ENCODE results near the gene MUSTN1. TPM values are rescaled to one million over a fixed set of nuclear protein-coding genes. Genes with fewer than 3 reads are reported as not detected.

The MUSTN1 gene
- total RNA-seq, 1 donor from 2014 or later: not detected

DNA sequence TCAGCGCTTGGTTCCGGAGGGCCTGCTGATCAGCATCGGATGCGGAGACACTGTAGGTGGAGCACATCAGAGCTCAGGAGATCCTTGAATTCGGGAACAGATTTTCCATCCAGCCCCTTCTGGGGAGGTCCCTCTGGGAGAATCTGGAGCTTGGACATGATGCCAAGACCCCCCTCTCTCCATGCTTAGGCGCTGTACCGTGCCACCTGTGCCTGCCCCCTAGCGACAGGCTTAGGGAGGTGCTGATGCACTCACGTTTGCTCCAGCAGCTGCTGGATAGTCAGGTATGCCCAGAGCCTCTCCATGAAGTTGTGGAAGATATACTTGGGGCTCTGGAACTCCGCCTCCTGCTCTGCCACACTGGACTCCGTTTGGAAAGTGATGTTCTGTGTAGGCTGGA is 14.1 kb downstream of the MUSTN1 start:
- H4K20me1 ChIP-seq (ENCODE audit: insufficient read depth, low read length): no peaks in the 10 kb centered on the region
- no peak for FAIRE-seq
- H3K9ac ChIP-seq (ENCODE audit: low read length): no peak overlapping the region
- no peak for DNase-seq (ENCODE audit: low read depth)
- H3K4me1 ChIP-seq (ENCODE audit: insufficient read depth, low read length): no peaks in the 10 kb centered on the region
- H3K4me2 ChIP-seq (ENCODE audit: low read length): no peak overlapping the region
- Mint-ChIP-seq H3K27me3 (ENCODE audit: low read depth, unreplicated experiment) (peaks cover 15% of the 10 kb centered on the region), H3K36me3 (ENCODE audit: low read depth, unreplicated experiment) (peaks cover 2% of the 10 kb centered on the region), H3K4me3 (ENCODE audit: unreplicated experiment) (no peak overlapping the region), H3K27ac (ENCODE audit: unreplicated experiment) (no peak overlapping the region), H3K9me3 (ENCODE audit: unreplicated experiment) (peaks cover 3% of the 10 kb centered on the region), H3K4me1 (ENCODE audit: low read depth, unreplicated experiment) (peaks cover 4% of the 10 kb centered on the region)
- H3K4me3 ChIP-seq (ENCODE audit: insufficient read depth, low read depth, low read length): no peak overlapping the region
- no peaks in the 10 kb centered on the region for H3K9me3 ChIP-seq (ENCODE audit: insufficient read depth, low read depth, low read length)
- no peak overlapping the region for H3K27ac ChIP-seq (ENCODE audit: low read depth, low read length)
- no peak overlapping the region for H2AFZ ChIP-seq (ENCODE audit: low read depth, low read length)
- H3K79me2 ChIP-seq (ENCODE audit: insufficient read depth, low read length): no peaks in the 10 kb centered on the region
- H3K27me3 ChIP-seq (ENCODE audit: insufficient read depth, low read length): no peaks in the 10 kb centered on the region
- no peaks in the 10 kb centered on the region for H3K36me3 ChIP-seq (ENCODE audit: insufficient read depth, low read length)
- TF ChIP-seq, protein P1, sequence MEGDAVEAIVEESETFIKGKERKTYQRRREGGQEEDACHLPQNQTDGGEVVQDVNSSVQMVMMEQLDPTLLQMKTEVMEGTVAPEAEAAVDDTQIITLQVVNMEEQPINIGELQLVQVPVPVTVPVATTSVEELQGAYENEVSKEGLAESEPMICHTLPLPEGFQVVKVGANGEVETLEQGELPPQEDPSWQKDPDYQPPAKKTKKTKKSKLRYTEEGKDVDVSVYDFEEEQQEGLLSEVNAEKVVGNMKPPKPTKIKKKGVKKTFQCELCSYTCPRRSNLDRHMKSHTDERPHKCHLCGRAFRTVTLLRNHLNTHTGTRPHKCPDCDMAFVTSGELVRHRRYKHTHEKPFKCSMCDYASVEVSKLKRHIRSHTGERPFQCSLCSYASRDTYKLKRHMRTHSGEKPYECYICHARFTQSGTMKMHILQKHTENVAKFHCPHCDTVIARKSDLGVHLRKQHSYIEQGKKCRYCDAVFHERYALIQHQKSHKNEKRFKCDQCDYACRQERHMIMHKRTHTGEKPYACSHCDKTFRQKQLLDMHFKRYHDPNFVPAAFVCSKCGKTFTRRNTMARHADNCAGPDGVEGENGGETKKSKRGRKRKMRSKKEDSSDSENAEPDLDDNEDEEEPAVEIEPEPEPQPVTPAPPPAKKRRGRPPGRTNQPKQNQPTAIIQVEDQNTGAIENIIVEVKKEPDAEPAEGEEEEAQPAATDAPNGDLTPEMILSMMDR (IDR thresholded peaks at IDR 0.05; ENCODE audit: insufficient read depth, low read depth, low read length): peak; percentile 36
- TF ChIP-seq EZH2 (IDR thresholded peaks at IDR 0.05; ENCODE audit: insufficient read depth, low read length): no peak

DNA sequence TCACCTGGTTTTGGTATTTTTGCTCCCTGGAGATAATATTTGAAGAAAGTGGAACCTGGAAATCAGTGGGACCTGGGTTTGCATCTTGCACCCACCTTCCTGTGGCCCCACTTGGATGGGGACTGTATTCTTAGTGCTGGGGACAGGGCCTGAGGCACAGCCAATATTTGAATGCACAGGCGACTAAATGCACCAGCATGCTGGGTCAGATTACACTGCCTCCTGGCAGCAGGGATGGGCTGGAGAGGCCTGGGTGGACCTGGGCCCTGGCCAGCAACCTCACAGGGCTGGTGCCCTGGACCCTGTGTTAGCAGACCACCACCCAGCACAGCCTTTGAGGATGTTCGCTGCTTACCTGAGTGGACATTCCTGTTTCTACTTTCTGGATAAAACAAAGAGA is 14.9 kb downstream of the MUSTN1 start:
- no peak overlapping the region for H2AFZ ChIP-seq (ENCODE audit: low read depth, low read length)
- FAIRE-seq (no peak), DNase-seq (ENCODE audit: low read depth) (no peak)
- H4K20me1 ChIP-seq (ENCODE audit: insufficient read depth, low read length): no peaks in the 10 kb centered on the region
- H3K27me3 Mint-ChIP-seq (ENCODE audit: low read depth, unreplicated experiment): peaks cover 14% of the 10 kb centered on the region
- peaks cover under 1% of the 10 kb centered on the region for H3K36me3 Mint-ChIP-seq (ENCODE audit: low read depth, unreplicated experiment)
- no peaks in the 10 kb centered on the region for H3K4me1 ChIP-seq (ENCODE audit: insufficient read depth, low read length)
- no peak overlapping the region for H3K4me2 ChIP-seq (ENCODE audit: low read length)
- no peaks in the 10 kb centered on the region for H3K36me3 ChIP-seq (ENCODE audit: insufficient read depth, low read length)
- H3K27ac ChIP-seq (ENCODE audit: low read depth, low read length): no peak overlapping the region
- no peaks in the 10 kb centered on the region for H3K9me3 ChIP-seq (ENCODE audit: insufficient read depth, low read depth, low read length)
- peaks cover 2% of the 10 kb centered on the region for H3K9me3 Mint-ChIP-seq (ENCODE audit: unreplicated experiment)
- no peaks in the 10 kb centered on the region for H3K27me3 ChIP-seq (ENCODE audit: insufficient read depth, low read length)
- H3K4me3 Mint-ChIP-seq (ENCODE audit: unreplicated experiment): no peak overlapping the region
- no peaks in the 10 kb centered on the region for H3K79me2 ChIP-seq (ENCODE audit: insufficient read depth, low read length)
- TF ChIP-seq, protein P1 (IDR thresholded peaks at IDR 0.05; ENCODE audit: insufficient read depth, low read depth, low read length): no peak
- no peak for TF ChIP-seq EZH2 (IDR thresholded peaks at IDR 0.05; ENCODE audit: insufficient read depth, low read length)
- peaks cover 4% of the 10 kb centered on the region for H3K4me1 Mint-ChIP-seq (ENCODE audit: low read depth, unreplicated experiment)
- H3K4me3 ChIP-seq (ENCODE audit: insufficient read depth, low read depth, low read length): no peak overlapping the region
- H3K9ac ChIP-seq (ENCODE audit: low read length): no peak overlapping the region
- no peak overlapping the region for H3K27ac Mint-ChIP-seq (ENCODE audit: unreplicated experiment)

DNA sequence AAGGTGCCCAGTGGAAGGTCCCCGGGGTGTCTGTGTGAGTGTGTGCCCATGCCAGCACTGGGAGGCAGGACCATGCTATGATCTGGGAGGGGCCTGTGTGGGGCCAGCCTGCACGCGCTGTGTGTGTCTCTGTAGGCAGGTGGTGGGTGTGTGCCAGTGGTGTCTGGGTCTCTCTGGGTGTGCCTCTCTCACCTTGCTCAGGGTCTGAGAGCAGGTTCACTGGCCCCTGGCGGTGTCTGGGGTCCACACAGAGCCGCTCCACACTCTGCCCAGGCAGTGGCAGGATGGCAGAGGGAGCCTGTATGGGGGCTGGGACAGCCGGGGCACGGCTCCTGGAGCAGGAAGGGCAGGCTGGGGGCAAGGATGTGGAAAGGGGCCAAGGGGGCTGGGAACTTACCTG is 17.0 kb downstream of the MUSTN1 start:
- no peaks in the 10 kb centered on the region for H3K9me3 Mint-ChIP-seq (ENCODE audit: unreplicated experiment)

More for the DNA sequence above, 17.0 kb downstream of the MUSTN1 start:
- H3K4me1 ChIP-seq (ENCODE audit: insufficient read depth, low read length): no peaks in the 10 kb centered on the region
- H3K4me2 ChIP-seq (ENCODE audit: low read length): no peak overlapping the region
- Mint-ChIP-seq H3K4me3 (ENCODE audit: unreplicated experiment) (no peak overlapping the region), H3K27me3 (ENCODE audit: low read depth, unreplicated experiment) (peaks cover 18% of the 10 kb centered on the region), H3K4me1 (ENCODE audit: low read depth, unreplicated experiment) (peaks cover 4% of the 10 kb centered on the region), H3K36me3 (ENCODE audit: low read depth, unreplicated experiment) (no peaks in the 10 kb centered on the region), H3K27ac (ENCODE audit: unreplicated experiment) (no peak overlapping the region)
- no peaks in the 10 kb centered on the region for H3K79me2 ChIP-seq (ENCODE audit: insufficient read depth, low read length)
- no peak overlapping the region for H2AFZ ChIP-seq (ENCODE audit: low read depth, low read length)
- H3K27ac ChIP-seq (ENCODE audit: low read depth, low read length): no peak overlapping the region
- H4K20me1 ChIP-seq (ENCODE audit: insufficient read depth, low read length): no peaks in the 10 kb centered on the region
- no peak for TF ChIP-seq EZH2 (IDR thresholded peaks at IDR 0.05; ENCODE audit: insufficient read depth, low read length)
- TF ChIP-seq, protein P1 (IDR thresholded peaks at IDR 0.05; ENCODE audit: insufficient read depth, low read depth, low read length): no peak
- DNase-seq (ENCODE audit: low read depth) (no peak), FAIRE-seq (no peak)
- H3K9me3 ChIP-seq (ENCODE audit: insufficient read depth, low read depth, low read length): no peaks in the 10 kb centered on the region
- H3K36me3 ChIP-seq (ENCODE audit: insufficient read depth, low read length): no peaks in the 10 kb centered on the region
- no peaks in the 10 kb centered on the region for H3K27me3 ChIP-seq (ENCODE audit: insufficient read depth, low read length)
- H3K9ac ChIP-seq (ENCODE audit: low read length): no peak overlapping the region
- no peak overlapping the region for H3K4me3 ChIP-seq (ENCODE audit: insufficient read depth, low read depth, low read length)
